HepG2 (cell line): Measurements from ENCODE around the gene HINT2. TPM values are rescaled to one million over a fixed set of nuclear protein-coding genes. Genes with fewer than 3 reads are reported as not detected.
A peak's percentile ranks its signal among the peaks of the same experiment; 100 is the strongest.

ENCODE experiments used
- BRD4 ChIP-seq: sonication (generic); formaldehyde crosslinking; IDR thresholded peaks from 2 replicates; pipeline ENCODE4 v1.4.0; 2020; ENCODE audit warnings: missing genetic modification reagents
- BRF2 ChIP-seq: sonication (generic); formaldehyde crosslinking; IDR thresholded peaks from 2 replicates; pipeline ENCODE4 v1.8.1; 2022; ENCODE audit warnings: mild to moderate bottlenecking, missing genetic modification reagents
- FUBP1 ChIP-seq: sonication (generic); formaldehyde crosslinking; IDR thresholded peaks from 2 replicates; pipeline ENCODE4 v1.5.1; 2020; ENCODE audit warnings: missing genetic modification reagents, mild to moderate bottlenecking, borderline replicate concordance
- JUND ChIP-seq: sonication (generic); formaldehyde crosslinking; IDR thresholded peaks from 2 replicates; pipeline ENCODE4 v1.8.0; 2022; ENCODE audit warnings: mild to moderate bottlenecking, missing genetic modification reagents
- MTF2 ChIP-seq: sonication (generic); formaldehyde crosslinking; IDR thresholded peaks from 2 replicates; pipeline ENCODE4 v1.5.0; 2020; ENCODE audit warnings: missing genetic modification reagents, borderline replicate concordance
- NR2F1 ChIP-seq, 2 experiments: fragments of 450-650 bp in 1 of 2; formaldehyde crosslinking in 1 of 2; IDR thresholded peaks; 2 replicates each; pipeline versions ENCODE4 v1.5.0 to v1.6.1; 2016 to 2020; ENCODE audit warnings: mild to moderate bottlenecking in 1 of 2, missing compliant biosample characterization in 1 of 2, missing genetic modification reagents in 1 of 2, moderate library complexity in 1 of 2
- RXRA ChIP-seq: sonication (generic); formaldehyde crosslinking; IDR thresholded peaks from 2 replicates; pipeline ENCODE4 v1.5.1; 2020; ENCODE audit warnings: missing genetic modification reagents
- SUZ12 ChIP-seq: fragments of 150-350 bp; IDR thresholded peaks from 2 replicates; pipeline ENCODE4 v1.6.1; 2014; ENCODE audit warnings: low read depth, low read length
- TBP ChIP-seq: sonication (generic); formaldehyde crosslinking; IDR thresholded peaks from 2 replicates; pipeline ENCODE4 v1.5.0; 2020; ENCODE audit warnings: missing genetic modification reagents
- TFE3 ChIP-seq: IDR thresholded peaks from 2 replicates; pipeline ENCODE4 v1.6.1; 2016
- THAP11 ChIP-seq: IDR thresholded peaks from 2 replicates; pipeline ENCODE4 v1.6.1; 2016; ENCODE audit warnings: missing biosample characterization, missing genetic modification reagents
- TSC22D2 ChIP-seq: sonication (generic); formaldehyde crosslinking; IDR thresholded peaks from 2 replicates; pipeline ENCODE4 v1.5.1; 2020; ENCODE audit warnings: missing genetic modification reagents, mild to moderate bottlenecking, borderline replicate concordance
- ZBTB37 ChIP-seq: sonication (generic); formaldehyde crosslinking; IDR thresholded peaks from 2 replicates; pipeline ENCODE4 v1.4.0; 2020; ENCODE audit warnings: mild to moderate bottlenecking, missing genetic modification reagents
- ZBTB7A ChIP-seq: sonication (generic); formaldehyde crosslinking; IDR thresholded peaks from 2 replicates; pipeline ENCODE4 v1.8.0; 2022; ENCODE audit warnings: mild to moderate bottlenecking, missing genetic modification reagents
- ZNF143 ChIP-seq: sonication (generic); formaldehyde crosslinking; IDR thresholded peaks from 2 replicates; pipeline ENCODE4 v1.4.0; 2020; ENCODE audit warnings: missing genetic modification reagents
- ZNF18 ChIP-seq: sonication (generic); formaldehyde crosslinking; IDR thresholded peaks from 2 replicates; pipeline ENCODE4 v1.8.0; 2022; ENCODE audit warnings: mild to moderate bottlenecking, missing genetic modification reagents; ENCODE audit not compliant: insufficient replicate concordance
- ZNF24 ChIP-seq: fragments of 450-650 bp; IDR thresholded peaks from 2 replicates; pipeline ENCODE4 v1.6.1; 2017; ENCODE audit warnings: antibody characterized with exemption, mild to moderate bottlenecking
- ZNF383 ChIP-seq: sonication (generic); formaldehyde crosslinking; IDR thresholded peaks from 2 replicates; pipeline ENCODE4 v1.4.0; 2020; ENCODE audit warnings: missing genetic modification reagents, mild to moderate bottlenecking, borderline replicate concordance
- ZNF724P ChIP-seq: sonication (generic); formaldehyde crosslinking; IDR thresholded peaks from 2 replicates; pipeline ENCODE4 v1.8.0; 2022; ENCODE audit warnings: missing genetic modification reagents, borderline replicate concordance
- polyA plus RNA-seq, 8 experiments: library from polyadenylated mRNA; depleted of rRNA in 3 of 8; stranded (reverse) in 7 of 8; unstranded in 1 of 8; fragments of >200 nt; fragmentation: Illumina TruSeq in 4 of 8; extraction: Trizol in 4 of 8; gene quantifications; 2 replicates each; pipeline versions ENCODE4 v1.2.1 to v1.2.3, GENCODE V29; 2011 to 2016; ENCODE audit warnings: low read depth in 4 of 8, missing spikeins in 1 of 8, mixed read lengths in 1 of 8; ENCODE audit not compliant: insufficient read depth in 1 of 8
- total RNA-seq, 5 experiments: library from RNA; depleted of rRNA; stranded (reverse); fragments of >200 nt; fragmentation: Illumina TruSeq; extraction: Trizol; gene quantifications; 2 replicates each; pipeline ENCODE4 v1.2.3, GENCODE V29; 2016; ENCODE audit warnings: low read depth in 1 of 5

Gene HINT2
- total and polyA plus RNA-seq, 2 of the 13 experiments (the other 11 are each of a cell fraction or from before 2014, with no cell fraction given) = 37.9 to 56.2 TPM

GRCh38 chr9:35814106-35814840, 569 bp downstream of the HINT2 start (continued):
- TF ChIP-seq BRF2 (CRISPR knock-in tag) = no peak
- TF ChIP-seq JUND (CRISPR knock-in tag) = no peak
- no peak for TF ChIP-seq ZNF383 (CRISPR knock-in tag)
- peak; percentile 91 for TF ChIP-seq RXRA (CRISPR knock-in tag)
- TF ChIP-seq TBP (CRISPR knock-in tag) = no peak
- no peak for TF ChIP-seq ZBTB37 (CRISPR knock-in tag)
- TF ChIP-seq ZNF143 = peak; percentile 85
- TF ChIP-seq FUBP1 = 0 out of 2 replicates have a peak, but pooled peaks have one; percentile 54
- TF ChIP-seq MTF2 (CRISPR knock-in tag) = no peak
- peak; percentile 86 for TF ChIP-seq TFE3 (CRISPR knock-in tag)
- TF ChIP-seq THAP11 (CRISPR knock-in tag) = no peak; the same call in 1 of the 2 replicates
- TF ChIP-seq SUZ12 = no peak
- peak; percentile 82 to 89 for TF ChIP-seq NR2F1 (CRISPR knock-in tag; IDR thresholded peaks at IDR 0.05)
- TF ChIP-seq ZNF24 = no peak
- no peak for TF ChIP-seq ZNF18 (CRISPR knock-in tag)
- peak; percentile 54; the same call in 1 of the 2 replicates for TF ChIP-seq ZNF724P
- no peak for TF ChIP-seq ZBTB7A (CRISPR knock-in tag)
- no peak for TF ChIP-seq TSC22D2 (CRISPR knock-in tag)
- no peak for TF ChIP-seq BRD4 (CRISPR knock-in tag)
